WERI-Rb-1 (cell line): ENCODE results near the gene WNK2.

Experiments
- DNase-seq: peaks from one replicate; pipeline ENCODE4 v3.0.0-alpha.2; 2020
- H3K27ac ChIP-seq: fragments of 250-450 bp; sonication (Bioruptor Pico); 2 replicates; pipeline ENCODE4 v1.5.1; 2020; ENCODE audit warnings: mild to moderate bottlenecking, moderate library complexity
- H3K27me3 ChIP-seq: fragments of 250-450 bp; sonication (Bioruptor Pico); 2 replicates; pipeline ENCODE4 v1.5.1; 2021; ENCODE audit warnings: mild to moderate bottlenecking, low read depth, moderate library complexity; ENCODE audit not compliant: insufficient read depth, severe bottlenecking
- H3K36me3 ChIP-seq: fragments of 250-450 bp; sonication (Bioruptor Pico); 2 replicates; pipeline ENCODE4 v1.5.1; 2020; ENCODE audit warnings: mild to moderate bottlenecking, moderate library complexity
- H3K4me3 ChIP-seq: 2 replicates; pipeline ENCODE4 v1.5.1; 2011; ENCODE audit warnings: low read depth, mild to moderate bottlenecking, control low read depth, low read length
- H3K9me3 ChIP-seq: fragments of 250-450 bp; sonication (Bioruptor Pico); 2 replicates; pipeline ENCODE4 v1.5.1; 2021; ENCODE audit warnings: mild to moderate bottlenecking, moderate library complexity; ENCODE audit not compliant: severe bottlenecking
- TF ChIP-seq, protein P1 (sequence below): IDR thresholded peaks from 2 replicates; pipeline ENCODE4 v1.5.1; 2011; ENCODE audit warnings: low read depth, mild to moderate bottlenecking, control low read depth, inconsistent platforms, low read length

WNK2 gene

DNA sequence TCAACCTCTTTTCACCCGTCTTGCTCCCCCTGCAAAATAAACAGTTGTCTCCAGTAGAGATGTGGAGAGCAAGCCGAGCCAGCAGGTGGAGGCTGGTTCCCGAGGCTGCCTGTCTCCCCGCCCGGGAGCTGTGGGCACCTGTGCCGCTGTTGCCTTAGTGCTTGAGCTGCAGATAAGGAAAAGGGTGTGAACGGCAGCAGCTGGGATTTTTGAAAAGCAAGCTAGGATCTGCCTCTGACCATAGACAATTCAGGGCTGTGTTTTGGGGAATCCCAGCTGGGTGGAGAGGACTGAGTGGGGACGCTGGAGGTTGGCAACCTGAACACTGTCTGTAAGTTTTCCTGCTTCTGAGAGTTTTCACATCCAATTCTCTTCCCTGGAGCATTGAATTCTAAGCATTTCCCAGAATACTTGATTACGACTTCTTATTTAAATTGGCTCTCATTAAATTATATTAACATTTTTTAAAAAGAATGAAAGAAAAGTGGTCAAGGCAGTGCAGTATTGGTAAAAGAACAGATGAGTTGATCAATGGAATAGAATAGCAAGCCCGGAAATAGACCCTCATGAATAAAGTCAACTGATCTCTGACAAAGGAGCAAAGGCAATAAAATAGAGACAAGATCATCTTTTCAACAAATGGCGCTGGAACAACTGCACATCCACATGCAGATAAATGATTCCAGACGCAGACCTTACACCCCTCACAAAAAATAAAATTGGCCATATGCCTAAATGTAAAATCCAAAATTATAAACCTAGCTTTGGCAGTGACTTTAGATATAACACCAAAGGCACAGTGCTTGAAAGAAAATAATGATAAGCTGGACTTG lies 9.7 kb downstream of the WNK2 start:
- no peak overlapping the region for H3K4me3 ChIP-seq
- TF ChIP-seq, protein P1, sequence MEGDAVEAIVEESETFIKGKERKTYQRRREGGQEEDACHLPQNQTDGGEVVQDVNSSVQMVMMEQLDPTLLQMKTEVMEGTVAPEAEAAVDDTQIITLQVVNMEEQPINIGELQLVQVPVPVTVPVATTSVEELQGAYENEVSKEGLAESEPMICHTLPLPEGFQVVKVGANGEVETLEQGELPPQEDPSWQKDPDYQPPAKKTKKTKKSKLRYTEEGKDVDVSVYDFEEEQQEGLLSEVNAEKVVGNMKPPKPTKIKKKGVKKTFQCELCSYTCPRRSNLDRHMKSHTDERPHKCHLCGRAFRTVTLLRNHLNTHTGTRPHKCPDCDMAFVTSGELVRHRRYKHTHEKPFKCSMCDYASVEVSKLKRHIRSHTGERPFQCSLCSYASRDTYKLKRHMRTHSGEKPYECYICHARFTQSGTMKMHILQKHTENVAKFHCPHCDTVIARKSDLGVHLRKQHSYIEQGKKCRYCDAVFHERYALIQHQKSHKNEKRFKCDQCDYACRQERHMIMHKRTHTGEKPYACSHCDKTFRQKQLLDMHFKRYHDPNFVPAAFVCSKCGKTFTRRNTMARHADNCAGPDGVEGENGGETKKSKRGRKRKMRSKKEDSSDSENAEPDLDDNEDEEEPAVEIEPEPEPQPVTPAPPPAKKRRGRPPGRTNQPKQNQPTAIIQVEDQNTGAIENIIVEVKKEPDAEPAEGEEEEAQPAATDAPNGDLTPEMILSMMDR, result no peak
- no peak for DNase-seq
- H3K9me3 ChIP-seq, result no peaks in the 10 kb centered on the region
- H3K27ac ChIP-seq, result no peak overlapping the region
- H3K27me3 ChIP-seq, result no peaks in the 10 kb centered on the region
- no peaks in the 10 kb centered on the region; the same call in none of the 2 replicates for H3K36me3 ChIP-seq

DNA sequence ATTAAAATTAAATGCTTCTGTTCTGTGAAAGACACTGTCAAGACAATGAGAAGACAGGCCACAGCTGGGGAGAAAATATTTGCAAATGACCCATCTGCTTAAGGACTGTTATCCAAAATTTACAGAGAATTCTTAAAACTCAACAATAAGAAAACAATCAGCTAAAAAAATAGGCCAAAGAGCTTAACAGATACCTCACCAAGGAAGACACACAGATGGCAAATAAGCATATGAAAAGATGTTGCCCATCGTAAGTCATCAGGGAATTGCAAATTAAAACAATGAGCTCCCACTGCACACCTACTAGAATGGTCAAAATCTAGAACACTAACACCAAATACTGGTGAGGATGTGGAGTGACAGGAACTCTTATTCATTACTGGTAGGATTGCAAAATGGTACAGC lies 10.3 kb downstream of the WNK2 start:
- no peak for DNase-seq
- Histone ChIP-seq H3K27me3 (no peaks in the 10 kb centered on the region), H3K27ac (no peak overlapping the region), H3K36me3 (no peaks in the 10 kb centered on the region; the same call in none of the 2 replicates), H3K4me3 (no peak overlapping the region), H3K9me3 (no peaks in the 10 kb centered on the region)
- TF ChIP-seq, protein P1, result no peak

DNA sequence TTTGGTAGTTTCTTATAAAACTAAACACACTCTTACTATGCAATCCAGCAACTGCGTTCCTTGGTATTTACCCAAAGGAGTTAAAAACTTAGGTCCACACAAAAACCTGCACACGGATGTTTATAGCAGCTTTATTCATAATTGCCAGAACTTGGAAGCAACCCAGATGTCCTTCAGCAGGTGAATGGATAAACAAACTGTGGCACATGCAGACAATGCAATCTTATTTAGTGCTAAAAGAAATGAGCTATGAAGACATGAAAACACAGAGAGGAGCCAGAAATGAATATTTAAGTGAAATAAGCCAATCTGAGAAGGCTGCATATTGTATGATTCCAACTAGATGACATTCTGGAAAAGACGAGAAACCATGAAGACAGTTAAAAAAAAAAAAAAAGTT lies 10.7 kb downstream of the WNK2 start:
- Histone ChIP-seq H3K4me3 (no peak overlapping the region), H3K36me3 (no peaks in the 10 kb centered on the region; the same call in none of the 2 replicates), H3K27ac (no peak overlapping the region), H3K27me3 (no peaks in the 10 kb centered on the region), H3K9me3 (no peaks in the 10 kb centered on the region)
- TF ChIP-seq, protein P1, result no peak
- no peak for DNase-seq

DNA sequence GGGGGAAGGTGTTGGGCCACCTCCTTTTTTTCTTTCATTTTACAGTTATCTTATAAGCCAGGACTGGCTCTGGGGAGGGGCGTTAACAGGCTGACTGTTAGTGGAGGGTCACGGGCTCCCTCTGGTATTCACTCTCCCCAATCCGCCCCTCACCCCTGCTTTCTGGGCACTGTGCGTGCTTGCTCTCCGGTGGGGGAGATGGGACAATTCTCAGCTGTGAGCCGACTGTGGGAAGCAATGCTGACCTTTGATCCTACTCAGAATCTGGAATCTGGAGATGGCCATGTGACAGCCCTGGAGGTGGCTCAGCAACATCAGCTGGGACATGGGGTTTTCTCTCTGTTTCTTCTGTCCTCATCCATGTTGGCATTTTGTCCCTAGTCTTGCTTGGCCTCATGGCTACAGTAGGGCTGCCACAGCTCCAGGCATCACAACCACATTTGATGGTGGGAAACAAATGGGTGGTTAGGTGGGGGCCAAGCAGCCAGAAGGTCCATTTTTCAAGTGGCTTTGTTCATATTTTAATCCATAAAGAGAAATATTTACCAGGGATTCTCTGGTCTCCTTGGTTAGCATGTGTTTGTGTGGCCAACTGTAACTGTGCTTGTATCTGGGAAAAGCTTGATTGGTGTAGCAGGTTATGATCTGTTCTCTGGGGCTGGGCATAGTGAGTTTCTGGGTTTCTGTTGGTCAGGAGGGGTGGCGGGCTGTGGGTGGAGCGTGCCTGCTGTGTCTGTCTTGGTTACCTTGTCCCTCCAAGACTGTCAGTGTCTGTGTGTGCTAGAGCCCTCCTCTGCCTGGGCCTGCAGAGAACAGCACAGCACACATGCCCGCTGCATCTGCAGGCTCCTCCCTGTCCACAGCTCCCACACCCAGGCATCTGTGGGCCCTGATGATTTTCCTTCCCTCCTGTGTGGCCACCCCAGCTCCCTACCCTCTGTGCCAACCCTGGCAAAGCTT lies 12.4 kb downstream of the WNK2 start:
- Histone ChIP-seq H3K27ac (no peak overlapping the region), H3K36me3 (no peaks in the 10 kb centered on the region; the same call in none of the 2 replicates), H3K9me3 (no peaks in the 10 kb centered on the region), H3K4me3 (no peak overlapping the region), H3K27me3 (no peaks in the 10 kb centered on the region)
- TF ChIP-seq, protein P1, result no peak
- DNase-seq, result no peak

DNA sequence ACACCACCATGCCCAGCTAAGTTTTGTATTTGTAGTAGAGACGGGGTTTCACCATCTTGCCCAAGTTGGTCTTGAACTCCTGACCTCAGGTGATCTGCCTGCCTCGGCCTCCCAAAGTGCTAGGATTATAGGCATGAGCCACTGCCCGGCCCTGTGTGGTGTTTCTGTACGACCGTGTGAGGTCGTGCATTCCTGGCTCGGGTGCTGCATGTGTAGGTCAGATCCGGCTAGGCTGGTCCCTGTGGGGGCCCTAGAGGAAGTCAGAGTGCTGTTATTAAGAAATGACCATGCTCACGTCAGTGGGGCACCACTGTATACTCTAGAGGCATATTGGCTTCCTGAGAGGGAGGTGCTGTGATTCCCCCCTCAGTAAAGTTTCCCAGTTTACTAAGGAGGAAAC lies 13.7 kb downstream of the WNK2 start:
- Histone ChIP-seq H3K9me3 (no peaks in the 10 kb centered on the region), H3K27me3 (no peaks in the 10 kb centered on the region), H3K36me3 (no peaks in the 10 kb centered on the region; the same call in none of the 2 replicates), H3K27ac (no peak overlapping the region), H3K4me3 (no peak overlapping the region)
- TF ChIP-seq, protein P1, result no peak
- DNase-seq, result no peak
